Endodermal cell (in vitro differentiated cells): ENCODE data around the gene ZBTB49. TPM values are rescaled to one million over a fixed set of nuclear protein-coding genes. Genes with fewer than 3 reads are reported as not detected.
"Not testable (repeated sequence)": the region's sequence is repeated elsewhere in the genome, so short reads cannot be mapped to it uniquely, and the experiment has no call there.

Experiments used
- DNase-seq: peaks from one replicate; pipeline ENCODE4 v3.0.0-alpha.2; 2017
- H3K27ac ChIP-seq: 2 replicates; pipeline ENCODE4 v1.5.1; 2013; ENCODE audit warnings: mild to moderate bottlenecking, low read depth, low read length, moderate library complexity
- H3K27me3 ChIP-seq: 2 replicates; pipeline ENCODE4 v1.6.1; 2013; ENCODE audit warnings: mild to moderate bottlenecking, low read length, moderate library complexity; ENCODE audit not compliant: insufficient read depth, control insufficient read depth, poor library complexity, severe bottlenecking
- H3K36me3 ChIP-seq: 2 replicates; pipeline ENCODE4 v1.7.0; 2013; ENCODE audit warnings: mild to moderate bottlenecking, low read length, moderate library complexity; ENCODE audit not compliant: control insufficient read depth, insufficient read depth
- H3K4me1 ChIP-seq: one replicate; pipeline ENCODE4 v1.7.0; 2013; ENCODE audit warnings: low read length; ENCODE audit not compliant: control insufficient read depth, insufficient read depth
- H3K4me3 ChIP-seq: 2 replicates; pipeline ENCODE4 v1.5.1; 2013; ENCODE audit warnings: mild to moderate bottlenecking, low read length, moderate library complexity
- H3K9ac ChIP-seq: 2 replicates; pipeline ENCODE4 v1.6.1; 2013; ENCODE audit warnings: mild to moderate bottlenecking, low read length, moderate library complexity; ENCODE audit not compliant: poor library complexity, severe bottlenecking; ENCODE audit errors: extremely low read depth
- H3K9me3 ChIP-seq: 2 replicates; pipeline ENCODE4 v1.6.1; 2013; ENCODE audit warnings: mild to moderate bottlenecking, low read length, moderate library complexity; ENCODE audit not compliant: control insufficient read depth
- H3K27ac Mint-ChIP-seq: 2 replicates; pipeline ENCODE4 v1.8.0; 2020; ENCODE audit warnings: mixed read lengths
- H3K27me3 Mint-ChIP-seq: 2 replicates; pipeline ENCODE4 v1.8.0; 2021; ENCODE audit warnings: mild to moderate bottlenecking, mixed read lengths; ENCODE audit not compliant: insufficient read depth
- H3K36me3 Mint-ChIP-seq: 2 replicates; pipeline ENCODE4 v1.8.0; 2020; ENCODE audit warnings: low read depth, mixed read lengths
- H3K4me1 Mint-ChIP-seq: 2 replicates; pipeline ENCODE4 v1.8.0; 2020; ENCODE audit warnings: mixed read lengths
- H3K4me3 Mint-ChIP-seq: 2 replicates; pipeline ENCODE4 v1.8.0; 2020; ENCODE audit warnings: mild to moderate bottlenecking, moderate library complexity, mixed read lengths
- H3K9me3 Mint-ChIP-seq: 2 replicates; pipeline ENCODE4 v1.8.0; 2020; ENCODE audit warnings: mild to moderate bottlenecking, mixed read lengths
- WGBS, 2 experiments: methylation state at CpG; one replicate each; pipeline versions ENCODE4 v1.1.5 to v1.1.7; 2013; ENCODE audit warnings: missing lambda C conversion rate in 2 of 2, mixed read lengths in 1 of 2; ENCODE audit not compliant: insufficient coverage in 1 of 2, insufficient read length in 1 of 2; 5-methylcytosine and 5-hydroxymethylcytosine counted together
- total RNA-seq, 2 donors: library from RNA; stranded (reverse); fragmentation: NEBNext Ultra II Directional in 1 of 2; extraction: Animal tissue kit (Norgen Biotek cat#: 25700) in 1 of 2; gene quantifications; 2 replicates in 1 of 2; 3 replicates in 1 of 2; pipeline ENCODE4 v1.2.1, GENCODE V29; 2021
- TF ChIP-seq, protein P1 (sequence below): fragments of 200-600 bp; sonication (generic); conservative IDR thresholded peaks from 2 replicates; pipeline ENCODE4 v1.5.0; 2021; ENCODE audit warnings: antibody characterized with exemption, mild to moderate bottlenecking

The ZBTB49 gene
- total RNA-seq, 2 donors from 2014 or later: 5.9 to 8.0 TPM

DNA sequence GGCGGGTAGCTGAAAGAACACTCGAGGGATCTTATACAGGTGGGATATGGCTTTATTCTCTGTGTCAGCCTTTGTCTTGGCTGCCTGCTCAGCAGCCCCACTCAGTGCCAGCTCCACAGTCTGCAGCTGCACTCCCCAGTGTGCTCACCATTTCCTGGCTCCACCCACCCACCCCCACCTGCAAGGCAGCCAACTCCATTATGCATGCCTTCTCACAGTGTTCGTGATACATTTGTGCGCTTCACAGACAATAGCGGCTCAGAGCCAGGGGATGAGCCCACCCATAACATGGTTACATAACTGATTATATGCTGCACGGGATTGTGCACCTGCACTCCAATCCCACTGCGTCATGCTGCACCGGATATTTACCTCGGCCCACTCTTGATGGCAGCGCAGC, 33.3 kb upstream of the ZBTB49 start:
- H3K4me3 ChIP-seq: no peak overlapping the region
- TF ChIP-seq, protein P1, sequence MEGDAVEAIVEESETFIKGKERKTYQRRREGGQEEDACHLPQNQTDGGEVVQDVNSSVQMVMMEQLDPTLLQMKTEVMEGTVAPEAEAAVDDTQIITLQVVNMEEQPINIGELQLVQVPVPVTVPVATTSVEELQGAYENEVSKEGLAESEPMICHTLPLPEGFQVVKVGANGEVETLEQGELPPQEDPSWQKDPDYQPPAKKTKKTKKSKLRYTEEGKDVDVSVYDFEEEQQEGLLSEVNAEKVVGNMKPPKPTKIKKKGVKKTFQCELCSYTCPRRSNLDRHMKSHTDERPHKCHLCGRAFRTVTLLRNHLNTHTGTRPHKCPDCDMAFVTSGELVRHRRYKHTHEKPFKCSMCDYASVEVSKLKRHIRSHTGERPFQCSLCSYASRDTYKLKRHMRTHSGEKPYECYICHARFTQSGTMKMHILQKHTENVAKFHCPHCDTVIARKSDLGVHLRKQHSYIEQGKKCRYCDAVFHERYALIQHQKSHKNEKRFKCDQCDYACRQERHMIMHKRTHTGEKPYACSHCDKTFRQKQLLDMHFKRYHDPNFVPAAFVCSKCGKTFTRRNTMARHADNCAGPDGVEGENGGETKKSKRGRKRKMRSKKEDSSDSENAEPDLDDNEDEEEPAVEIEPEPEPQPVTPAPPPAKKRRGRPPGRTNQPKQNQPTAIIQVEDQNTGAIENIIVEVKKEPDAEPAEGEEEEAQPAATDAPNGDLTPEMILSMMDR: no peak
- Mint-ChIP-seq H3K27ac (no peak overlapping the region), H3K4me1 (no peaks in the 10 kb centered on the region), H3K36me3 (no peaks in the 10 kb centered on the region), H3K9me3 (no peaks in the 10 kb centered on the region), H3K4me3 (no peak overlapping the region), H3K27me3 (peaks cover 8% of the 10 kb centered on the region)
- peaks cover 11% of the 10 kb centered on the region for H3K27me3 ChIP-seq
- no peak overlapping the region for H3K9ac ChIP-seq
- DNase-seq: peak; percentile 49
- no peaks in the 10 kb centered on the region for H3K9me3 ChIP-seq
- no peak overlapping the region for H3K27ac ChIP-seq
- WGBS, 2 experiments: 81% methylated on average over 9 to 10 of the region's 10 CpGs
- H3K36me3 ChIP-seq: no peaks in the 10 kb centered on the region
- H3K4me1 ChIP-seq: no peaks in the 10 kb centered on the region

DNA sequence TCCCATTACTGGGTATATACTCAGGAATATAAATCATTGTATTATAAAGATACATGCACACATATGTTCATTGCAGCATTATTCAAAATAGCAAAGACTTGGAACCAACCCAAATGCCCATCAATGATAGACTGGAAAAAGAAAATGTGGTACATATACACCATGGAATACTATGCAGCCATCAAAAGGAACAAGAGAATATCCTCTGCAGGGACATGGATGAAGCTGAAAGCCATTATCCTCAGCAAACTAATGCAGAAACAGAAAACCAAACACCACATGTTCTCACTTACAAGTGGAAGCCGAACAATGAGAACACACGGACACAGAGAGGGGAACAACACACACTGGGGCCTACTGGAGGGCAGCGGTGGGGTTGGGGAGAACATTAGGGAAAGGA, 32.3 kb upstream of the ZBTB49 start:
- 60 to 63% methylated on average over 3 of the region's 3 CpGs for WGBS, 2 experiments
- not testable (repeated sequence) for H3K4me1 ChIP-seq, H3K27ac Mint-ChIP-seq, H3K27ac ChIP-seq, H3K36me3 ChIP-seq, H3K4me3 ChIP-seq, H3K9me3 ChIP-seq, H3K9ac ChIP-seq, H3K4me1 Mint-ChIP-seq, H3K9me3 Mint-ChIP-seq, H3K36me3 Mint-ChIP-seq, H3K27me3 Mint-ChIP-seq, H3K4me3 Mint-ChIP-seq, DNase-seq
- H3K27me3 ChIP-seq: peaks cover 11% of the 10 kb centered on the region

- Histone ChIP-seq H3K9ac (no peak overlapping the region), H3K4me1 (no peaks in the 10 kb centered on the region), H3K27ac (no peak overlapping the region), H3K4me3 (no peak overlapping the region), H3K27me3 (peaks cover 6% of the 10 kb centered on the region), H3K9me3 (no peaks in the 10 kb centered on the region), H3K36me3 (no peaks in the 10 kb centered on the region)
- no peaks in the 10 kb centered on the region for H3K4me1 Mint-ChIP-seq
- DNase-seq: no peak
- no peaks in the 10 kb centered on the region for H3K9me3 Mint-ChIP-seq
- TF ChIP-seq, protein P1: no peak
- H3K27ac Mint-ChIP-seq: no peak overlapping the region
- H3K36me3 Mint-ChIP-seq: no peaks in the 10 kb centered on the region
- H3K4me3 Mint-ChIP-seq: no peak overlapping the region
- WGBS, 2 experiments: 77 to 87% methylated on average over 6 to 9 of the region's 9 CpGs
- peaks cover 7% of the 10 kb centered on the region for H3K27me3 Mint-ChIP-seq
Measured at GRCh38 chr4:4259484-4260100, 30.5 kb upstream of the ZBTB49 start.
